PFSK-1 (cell line): Measurements from ENCODE around the gene XPR1.

Source experiments
- FOXP2 ChIP-seq: optimal IDR thresholded peaks from 2 replicates; pipeline ENCODE3; 2011; ENCODE audit warnings: borderline replicate concordance, control low read depth, inconsistent platforms; ENCODE audit not compliant: insufficient read depth; ENCODE audit errors: extremely low read length, extremely low read depth
- POLR2AphosphoS5 ChIP-seq: IDR thresholded peaks from 2 replicates; pipeline ENCODE4 v1.6.1; 2012; ENCODE audit warnings: low read depth, mild to moderate bottlenecking, control low read depth, low read length, moderate library complexity
- SIN3A ChIP-seq: IDR thresholded peaks from 2 replicates; pipeline ENCODE4 v1.6.1; 2012; ENCODE audit warnings: mild to moderate bottlenecking, low read length, moderate library complexity, borderline replicate concordance; ENCODE audit not compliant: insufficient read depth
- TAF1 ChIP-seq: IDR thresholded peaks from 2 replicates; pipeline ENCODE4 v1.6.1; 2012; ENCODE audit warnings: low read length, control low read depth, borderline replicate concordance; ENCODE audit not compliant: insufficient read depth
- TF ChIP-seq, protein P1 (sequence below), 2 experiments: IDR thresholded peaks; 2 replicates each; pipeline versions ENCODE4 v1.6.1 to v1.8.0; 2011 to 2012; ENCODE audit warnings: low read depth in 2 of 2, low read length in 2 of 2, control low read depth in 1 of 2, inconsistent platforms in 1 of 2, mild to moderate bottlenecking in 1 of 2, moderate library complexity in 1 of 2; ENCODE audit not compliant: insufficient read depth in 1 of 2

DNA sequence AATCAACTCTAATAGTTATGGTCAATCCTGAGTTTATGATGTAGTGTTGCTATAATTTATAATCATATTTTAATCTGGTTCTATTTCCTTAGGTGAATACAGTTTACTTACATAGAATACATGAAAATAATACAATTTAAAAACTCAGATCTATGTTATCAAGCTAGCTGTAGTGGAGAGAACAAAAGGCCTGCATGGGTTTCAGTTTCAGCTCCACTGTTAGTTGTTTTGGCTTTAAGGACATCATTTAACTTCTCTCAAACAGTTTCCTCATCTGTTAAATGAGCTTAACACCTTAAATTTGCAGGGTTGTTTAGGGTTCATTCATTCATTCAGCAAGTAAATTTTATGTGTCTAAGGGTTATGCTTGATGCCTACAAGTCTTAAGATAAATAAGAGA, 182.4 kb downstream of the XPR1 start:
- no peak for TF ChIP-seq POLR2AphosphoS5
- TF ChIP-seq TAF1, result no peak
- TF ChIP-seq SIN3A, result no peak
- TF ChIP-seq, protein P1, sequence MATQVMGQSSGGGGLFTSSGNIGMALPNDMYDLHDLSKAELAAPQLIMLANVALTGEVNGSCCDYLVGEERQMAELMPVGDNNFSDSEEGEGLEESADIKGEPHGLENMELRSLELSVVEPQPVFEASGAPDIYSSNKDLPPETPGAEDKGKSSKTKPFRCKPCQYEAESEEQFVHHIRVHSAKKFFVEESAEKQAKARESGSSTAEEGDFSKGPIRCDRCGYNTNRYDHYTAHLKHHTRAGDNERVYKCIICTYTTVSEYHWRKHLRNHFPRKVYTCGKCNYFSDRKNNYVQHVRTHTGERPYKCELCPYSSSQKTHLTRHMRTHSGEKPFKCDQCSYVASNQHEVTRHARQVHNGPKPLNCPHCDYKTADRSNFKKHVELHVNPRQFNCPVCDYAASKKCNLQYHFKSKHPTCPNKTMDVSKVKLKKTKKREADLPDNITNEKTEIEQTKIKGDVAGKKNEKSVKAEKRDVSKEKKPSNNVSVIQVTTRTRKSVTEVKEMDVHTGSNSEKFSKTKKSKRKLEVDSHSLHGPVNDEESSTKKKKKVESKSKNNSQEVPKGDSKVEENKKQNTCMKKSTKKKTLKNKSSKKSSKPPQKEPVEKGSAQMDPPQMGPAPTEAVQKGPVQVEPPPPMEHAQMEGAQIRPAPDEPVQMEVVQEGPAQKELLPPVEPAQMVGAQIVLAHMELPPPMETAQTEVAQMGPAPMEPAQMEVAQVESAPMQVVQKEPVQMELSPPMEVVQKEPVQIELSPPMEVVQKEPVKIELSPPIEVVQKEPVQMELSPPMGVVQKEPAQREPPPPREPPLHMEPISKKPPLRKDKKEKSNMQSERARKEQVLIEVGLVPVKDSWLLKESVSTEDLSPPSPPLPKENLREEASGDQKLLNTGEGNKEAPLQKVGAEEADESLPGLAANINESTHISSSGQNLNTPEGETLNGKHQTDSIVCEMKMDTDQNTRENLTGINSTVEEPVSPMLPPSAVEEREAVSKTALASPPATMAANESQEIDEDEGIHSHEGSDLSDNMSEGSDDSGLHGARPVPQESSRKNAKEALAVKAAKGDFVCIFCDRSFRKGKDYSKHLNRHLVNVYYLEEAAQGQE (IDR thresholded peaks at IDR 0.05; ENCODE audit: insufficient read depth in 1 of 2, low read depth in 2 of 2, low read length in 2 of 2), result no peak
- TF ChIP-seq FOXP2, result no peak
